ENCODE measurements around the gene CTTNBP2.

The CTTNBP2 gene

DNA sequence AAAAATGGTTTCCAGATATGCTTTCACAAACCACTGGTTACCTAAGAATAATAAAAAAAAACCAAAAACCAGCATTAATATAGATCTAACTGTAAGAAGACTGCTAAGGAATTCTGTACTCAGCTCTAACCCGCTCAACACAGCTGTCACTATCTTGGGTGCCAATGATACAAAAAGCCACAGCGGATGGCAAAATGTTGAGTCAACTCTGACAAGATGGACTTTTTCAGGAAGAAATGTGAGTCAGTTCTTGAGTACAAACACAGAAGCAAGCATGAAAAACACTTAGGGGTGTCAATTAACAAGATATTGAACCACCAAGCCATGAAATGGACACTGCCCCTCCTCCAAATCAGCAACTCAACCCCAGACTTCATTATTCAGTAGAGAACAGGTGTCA is 55.0 kb downstream of the CTTNBP2 start:
- no peak for DNase-seq (ENCODE audit: low spot score)

DNA sequence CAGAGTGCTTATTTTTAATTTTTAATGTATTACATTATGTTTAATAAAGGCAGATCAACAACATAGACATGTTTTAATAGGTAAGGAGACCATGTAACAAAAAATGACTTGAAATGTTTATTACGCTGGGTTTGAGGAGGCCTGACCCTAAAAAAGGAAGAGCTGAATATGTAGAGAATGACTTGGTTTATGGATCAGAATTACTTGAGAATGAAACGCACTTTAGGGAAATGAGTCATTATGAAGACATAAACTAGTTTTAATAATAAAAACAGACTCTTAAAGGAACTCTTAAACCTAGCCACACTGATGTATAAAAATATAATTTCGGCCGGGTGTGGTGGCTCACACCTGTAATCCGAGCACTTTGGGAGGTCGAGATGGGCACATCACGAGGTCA is 56.5 kb downstream of the CTTNBP2 start:
- DNase-seq (ENCODE audit: low spot score), result no peak

DNA sequence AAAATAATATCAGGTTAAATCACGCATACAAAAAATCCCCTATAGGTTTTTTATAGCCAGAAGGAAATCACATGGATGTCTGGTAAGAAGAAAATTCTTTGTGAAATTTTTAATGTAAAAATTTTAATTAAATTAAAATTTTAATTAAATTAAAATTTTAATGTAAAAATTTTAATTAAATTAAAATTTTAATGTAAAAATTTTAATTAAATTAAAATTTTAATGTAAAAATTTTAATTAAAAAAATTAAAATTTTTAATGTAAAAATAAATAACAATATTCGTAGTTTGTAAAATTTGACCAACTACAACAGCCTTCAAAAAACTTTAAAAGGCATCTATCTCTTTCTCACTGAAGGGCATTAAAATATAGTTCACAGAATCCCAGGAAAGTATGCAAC is 61.5 kb downstream of the CTTNBP2 start:
- no peak for DNase-seq (ENCODE audit: low spot score)

DNA sequence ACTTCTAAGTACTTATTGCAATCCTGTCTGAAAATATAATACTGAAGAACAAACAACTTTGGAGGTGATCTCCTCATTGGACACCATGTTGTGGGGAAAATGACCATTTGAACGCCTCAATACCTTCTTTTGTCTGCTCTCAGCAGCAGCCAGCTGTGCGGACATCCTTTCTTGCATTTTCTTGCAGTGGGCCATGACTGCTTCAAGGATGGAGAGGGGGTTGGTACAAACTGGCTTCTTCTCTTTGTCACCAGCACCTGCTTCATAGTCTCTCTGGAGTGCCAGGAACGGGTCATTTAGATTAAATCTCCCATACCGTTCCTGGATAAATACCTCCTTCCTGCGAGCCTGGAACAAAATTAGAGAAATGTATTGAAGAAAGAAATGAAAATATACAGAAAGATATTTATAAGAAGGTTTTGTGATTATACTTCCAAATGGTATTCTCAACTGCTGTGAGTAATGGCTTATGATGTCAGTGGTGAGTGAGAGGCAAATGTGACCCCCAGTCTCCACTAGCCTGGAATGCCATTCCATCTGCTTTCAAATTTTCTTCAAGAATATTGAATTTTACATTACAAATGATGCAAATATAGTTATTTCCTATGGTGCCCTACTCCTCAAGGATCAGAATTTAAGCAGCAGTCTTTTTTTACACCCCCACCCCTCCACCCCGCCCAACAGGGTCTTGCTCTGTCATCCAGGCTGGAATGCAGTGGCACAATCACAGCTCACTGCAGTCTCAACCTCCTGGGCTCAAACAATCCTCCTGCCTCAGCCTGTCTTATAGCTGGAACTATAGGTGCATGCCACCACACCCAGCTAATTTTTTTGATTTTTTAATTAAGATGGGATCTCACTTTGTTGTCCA is 62.4 kb downstream of the CTTNBP2 start:
- no peak for DNase-seq (ENCODE audit: low spot score)

DNA sequence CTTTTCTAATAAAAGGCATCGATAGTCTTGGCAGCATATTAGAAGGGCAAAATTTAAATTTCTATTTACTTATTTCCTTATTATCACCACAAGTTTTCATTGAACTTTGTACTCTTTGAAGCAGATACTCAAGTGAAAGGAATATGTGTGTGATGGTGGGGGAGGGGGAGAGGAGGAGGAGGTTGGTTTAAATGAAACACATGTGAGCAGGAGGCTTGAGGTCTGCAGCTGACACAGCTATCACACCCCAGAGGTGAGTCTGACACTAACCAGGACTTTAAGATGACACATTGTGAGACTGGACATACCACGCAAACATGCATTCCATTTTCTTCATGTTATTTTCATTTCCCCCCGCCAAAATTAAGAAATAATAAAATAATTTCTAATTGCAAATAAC is 63.3 kb downstream of the CTTNBP2 start:
- no peak for DNase-seq (ENCODE audit: low spot score)

DNA sequence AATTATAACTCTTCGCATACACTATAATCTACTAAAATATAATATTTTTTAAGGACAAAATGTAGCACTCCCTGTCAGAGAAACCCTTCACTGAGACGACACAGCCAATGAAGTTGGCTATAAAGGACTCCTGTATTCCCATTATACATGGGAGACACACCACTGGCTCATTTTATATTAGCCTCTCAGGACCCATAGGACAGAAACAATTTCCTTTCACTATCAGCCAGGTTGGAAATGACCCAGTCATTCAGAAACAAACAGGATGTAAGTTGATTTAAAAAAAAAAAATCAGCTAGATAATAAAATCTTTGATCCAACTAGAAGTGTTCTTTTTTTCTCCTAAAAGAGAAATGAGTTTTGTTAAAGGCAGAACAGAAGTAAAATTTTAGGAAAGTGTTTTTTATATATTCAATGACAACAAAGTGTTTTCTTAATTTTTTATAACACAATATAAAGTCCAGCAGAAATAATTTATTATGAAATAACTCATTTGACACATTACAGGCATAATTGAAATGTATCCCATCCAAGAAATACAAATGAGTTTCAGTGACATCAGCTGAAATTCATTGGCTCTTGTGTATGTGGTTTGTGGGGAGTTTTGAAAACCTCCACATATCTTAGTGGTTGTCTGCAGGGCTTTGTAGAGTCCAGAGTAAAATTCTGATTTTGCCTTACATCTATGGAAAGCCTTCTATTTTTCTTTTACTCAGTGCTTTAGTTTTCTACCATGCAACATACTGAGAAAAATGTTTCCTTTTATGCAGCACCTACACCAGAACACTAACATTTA is 64.1 kb downstream of the CTTNBP2 start:
- no peak for DNase-seq (ENCODE audit: low spot score)

DNA sequence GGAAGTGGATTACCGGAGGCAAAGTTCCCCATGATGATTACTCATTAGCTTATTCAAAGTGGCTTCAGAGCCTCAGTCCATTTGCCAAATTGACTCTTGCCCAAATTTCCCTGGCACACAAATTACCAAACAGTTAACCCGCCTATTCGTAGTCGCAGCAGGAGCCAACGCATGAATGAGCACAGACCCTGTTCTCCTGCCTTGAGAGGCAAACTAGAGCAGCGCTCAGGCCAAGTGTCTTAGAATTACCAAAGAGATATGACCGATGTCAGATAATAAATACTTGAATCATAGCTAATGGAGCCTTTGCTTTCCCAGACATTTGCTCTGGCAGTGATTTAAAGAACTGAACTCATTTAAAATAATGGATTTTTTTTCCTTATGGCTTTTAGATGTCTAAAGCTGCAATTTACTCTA is 64.9 kb downstream of the CTTNBP2 start:
- DNase-seq (ENCODE audit: low spot score), result no peak

DNA sequence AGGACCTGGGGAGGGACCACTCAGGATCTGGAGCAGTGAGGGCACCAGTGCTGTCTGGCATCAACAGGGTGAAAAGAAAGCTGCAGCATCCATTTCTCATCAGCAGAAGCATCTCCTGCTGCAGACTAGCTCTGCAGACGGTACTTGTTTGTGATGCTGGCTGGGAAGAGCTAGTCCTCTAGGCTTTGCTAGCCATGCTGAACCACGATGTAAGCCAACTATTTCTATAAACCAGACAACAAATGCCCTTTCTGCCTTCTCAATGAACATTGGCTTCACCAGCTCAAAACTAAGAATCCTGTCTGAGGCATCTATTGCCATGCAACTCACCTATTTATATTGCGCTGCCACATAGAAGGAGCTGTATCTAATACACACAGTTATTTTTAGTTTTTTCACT is 65.6 kb downstream of the CTTNBP2 start:
- no peak for DNase-seq (ENCODE audit: low spot score)

DNA sequence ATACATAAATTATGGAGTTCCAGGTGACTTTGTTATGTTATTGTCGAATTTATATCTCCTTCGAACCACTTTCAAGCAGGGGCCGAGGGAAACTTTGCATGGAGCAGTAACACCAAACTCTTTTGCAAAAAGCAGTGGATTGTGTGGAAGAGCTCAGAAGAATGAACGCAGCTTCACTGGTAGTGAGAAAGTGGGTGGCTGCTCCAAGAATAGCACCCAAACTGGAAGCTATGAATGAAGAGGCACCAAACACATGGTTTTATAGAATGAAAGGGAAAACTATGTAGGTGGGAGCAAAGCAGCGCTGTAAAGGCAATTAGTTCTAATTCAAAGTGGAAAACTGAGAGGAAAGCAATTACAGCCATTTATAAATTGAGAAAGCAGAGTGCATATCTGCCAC is 67.2 kb downstream of the CTTNBP2 start:
- DNase-seq (ENCODE audit: low spot score), result no peak

DNA sequence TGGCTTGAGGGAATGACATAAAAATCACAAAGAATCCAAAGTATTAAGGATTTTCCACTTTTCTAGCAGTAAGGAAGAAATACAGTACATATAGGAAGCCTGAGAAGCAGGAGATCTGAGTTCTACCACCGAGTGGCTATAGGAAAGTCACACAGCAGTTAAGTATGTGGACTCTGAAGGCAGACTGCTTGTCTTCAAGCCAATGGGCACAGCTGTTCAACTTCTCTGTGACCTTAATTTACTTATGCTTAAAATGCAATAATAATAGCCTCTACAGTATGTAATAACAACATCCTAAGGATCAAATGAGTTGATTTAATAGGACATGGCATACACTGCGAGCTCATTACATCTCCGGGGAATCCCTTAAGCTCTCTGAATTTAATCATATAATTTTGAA is 68.0 kb downstream of the CTTNBP2 start:
- no peak for DNase-seq (ENCODE audit: low spot score)

DNA sequence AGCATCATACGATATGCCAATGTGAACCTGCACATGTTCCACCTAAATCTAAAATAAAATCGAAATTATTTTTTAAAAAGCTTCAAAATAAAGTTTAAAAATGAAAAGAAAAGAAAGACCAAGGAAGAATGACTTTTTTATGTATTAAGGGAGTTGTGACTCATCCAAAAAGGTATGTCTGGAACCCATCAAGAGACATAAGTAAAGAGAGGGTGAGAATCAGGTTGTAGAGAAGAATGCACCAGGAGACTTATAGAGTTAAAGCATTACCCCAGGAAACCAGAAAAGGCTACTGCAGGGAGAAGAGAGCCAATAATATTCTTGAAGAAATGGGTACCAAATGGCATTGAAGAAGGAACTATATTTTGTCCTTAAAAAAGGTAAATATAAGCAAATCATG is 69.8 kb downstream of the CTTNBP2 start:
- DNase-seq (ENCODE audit: low spot score), result no peak

DNA sequence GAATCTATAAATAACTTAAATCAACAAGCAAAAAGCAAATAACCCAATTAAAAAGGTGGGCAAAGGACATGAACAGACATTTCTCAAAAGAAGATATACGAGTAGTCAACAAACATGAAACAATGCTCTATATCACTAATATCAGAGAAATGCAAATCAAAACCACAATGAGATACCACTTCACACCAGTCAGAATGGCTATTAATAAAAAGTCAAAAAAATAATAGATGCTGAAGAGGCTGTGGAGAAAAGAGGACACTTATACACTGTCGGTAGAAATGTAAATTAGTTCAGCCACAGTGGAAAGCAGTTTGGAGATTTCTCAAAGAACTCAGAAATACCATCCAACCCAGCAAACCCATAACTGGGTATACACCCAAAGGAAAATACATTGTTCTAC is 70.6 kb downstream of the CTTNBP2 start:
- no peak for DNase-seq (ENCODE audit: low spot score)

DNA sequence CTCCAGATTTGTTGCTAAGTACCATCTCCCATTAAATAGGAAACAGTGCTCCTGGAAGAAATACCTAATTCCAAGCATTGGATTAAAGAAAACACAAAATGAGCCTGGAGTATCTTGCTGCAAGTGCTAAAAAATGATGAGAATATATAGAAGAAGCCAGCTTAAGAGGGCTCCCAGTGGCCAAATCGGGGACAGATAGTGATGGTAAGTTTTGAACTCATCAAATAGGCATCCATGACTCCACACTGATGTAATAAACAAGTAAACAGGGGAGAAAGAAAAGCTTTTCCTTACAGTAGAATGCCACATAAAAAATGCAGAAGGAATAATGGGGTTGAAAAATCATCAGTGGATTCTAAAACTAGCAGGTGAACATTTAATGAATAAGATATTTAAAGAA is 72.4 kb downstream of the CTTNBP2 start:
- no peak for DNase-seq (ENCODE audit: low spot score)

DNA sequence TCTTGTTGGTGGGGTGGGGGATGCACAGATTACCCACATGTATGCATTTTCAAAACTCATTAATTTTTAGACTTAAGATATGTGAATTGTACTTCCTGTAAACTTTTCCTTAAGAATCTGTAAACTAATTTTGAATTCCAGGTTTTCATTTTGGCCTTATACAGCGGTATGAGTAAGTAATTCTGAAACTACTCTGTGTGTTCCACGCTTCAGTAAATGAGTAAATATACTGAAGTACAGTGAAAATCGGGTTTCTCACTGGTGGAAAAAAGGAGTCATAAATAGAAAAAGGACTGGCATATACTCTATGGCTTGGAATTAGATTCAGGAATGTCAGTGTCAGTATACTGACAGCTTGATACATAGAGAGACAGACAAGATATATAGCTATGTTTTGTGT is 72.8 kb downstream of the CTTNBP2 start:
- DNase-seq (ENCODE audit: low spot score), result no peak

DNA sequence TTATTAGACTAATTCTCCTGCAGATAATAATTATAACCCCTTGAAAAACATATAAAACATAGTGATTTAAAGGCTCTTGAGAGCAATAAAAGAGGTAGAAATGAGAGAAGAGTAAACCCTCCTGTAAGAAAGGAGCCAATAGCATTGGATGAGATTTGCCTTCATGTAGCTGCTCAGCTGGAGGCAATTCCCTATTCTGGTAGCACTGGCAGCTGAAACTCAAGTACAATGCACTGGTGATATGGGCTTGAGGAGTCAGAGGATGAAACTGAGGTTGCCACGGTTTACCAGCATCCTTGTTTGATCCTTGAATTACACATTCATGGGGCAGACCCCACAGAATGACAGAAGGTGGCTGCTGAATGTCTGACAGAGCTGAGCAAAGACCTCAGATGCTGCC is 76.4 kb downstream of the CTTNBP2 start:
- DNase-seq (ENCODE audit: low spot score), result no peak

DNA sequence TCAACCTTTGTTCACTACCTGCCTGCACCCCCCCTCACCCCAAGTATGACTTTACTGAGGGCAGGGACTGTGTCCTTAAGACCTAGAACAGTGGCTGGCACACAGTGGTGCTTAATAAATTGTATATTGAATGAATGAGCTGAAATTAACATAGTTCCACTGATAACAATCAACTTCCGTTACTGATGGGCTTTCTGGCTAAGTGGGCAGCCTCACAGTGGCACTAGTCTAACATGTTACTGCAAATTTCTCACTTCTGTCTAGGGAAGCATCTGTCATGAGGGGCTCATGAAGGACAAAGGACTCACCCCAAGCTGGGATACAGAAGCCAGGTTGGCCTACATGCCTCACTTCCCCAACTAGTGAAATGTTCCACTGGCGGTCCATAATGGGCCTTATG is 79.3 kb downstream of the CTTNBP2 start:
- no peak for DNase-seq (ENCODE audit: low spot score)

DNA sequence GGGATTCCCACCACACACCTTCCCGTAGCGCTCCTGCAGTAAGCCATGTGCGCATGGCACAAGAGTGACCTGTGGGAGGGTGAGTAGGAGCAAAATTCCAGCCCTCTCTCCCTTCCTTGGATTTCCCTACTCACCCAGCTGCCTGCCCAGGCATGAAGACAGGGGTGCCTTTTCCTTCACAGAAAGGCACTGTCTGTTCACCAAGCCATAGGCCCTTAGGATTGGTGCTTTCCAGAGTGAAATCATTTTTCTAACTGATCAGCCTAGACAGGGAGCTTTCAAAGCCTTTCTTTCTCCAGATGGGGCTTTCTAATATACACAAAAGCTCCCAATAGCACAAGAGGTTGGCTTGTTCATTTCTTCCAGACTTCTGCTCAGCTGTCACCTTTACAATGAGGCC is 79.7 kb downstream of the CTTNBP2 start:
- DNase-seq (ENCODE audit: low spot score), result no peak

DNA sequence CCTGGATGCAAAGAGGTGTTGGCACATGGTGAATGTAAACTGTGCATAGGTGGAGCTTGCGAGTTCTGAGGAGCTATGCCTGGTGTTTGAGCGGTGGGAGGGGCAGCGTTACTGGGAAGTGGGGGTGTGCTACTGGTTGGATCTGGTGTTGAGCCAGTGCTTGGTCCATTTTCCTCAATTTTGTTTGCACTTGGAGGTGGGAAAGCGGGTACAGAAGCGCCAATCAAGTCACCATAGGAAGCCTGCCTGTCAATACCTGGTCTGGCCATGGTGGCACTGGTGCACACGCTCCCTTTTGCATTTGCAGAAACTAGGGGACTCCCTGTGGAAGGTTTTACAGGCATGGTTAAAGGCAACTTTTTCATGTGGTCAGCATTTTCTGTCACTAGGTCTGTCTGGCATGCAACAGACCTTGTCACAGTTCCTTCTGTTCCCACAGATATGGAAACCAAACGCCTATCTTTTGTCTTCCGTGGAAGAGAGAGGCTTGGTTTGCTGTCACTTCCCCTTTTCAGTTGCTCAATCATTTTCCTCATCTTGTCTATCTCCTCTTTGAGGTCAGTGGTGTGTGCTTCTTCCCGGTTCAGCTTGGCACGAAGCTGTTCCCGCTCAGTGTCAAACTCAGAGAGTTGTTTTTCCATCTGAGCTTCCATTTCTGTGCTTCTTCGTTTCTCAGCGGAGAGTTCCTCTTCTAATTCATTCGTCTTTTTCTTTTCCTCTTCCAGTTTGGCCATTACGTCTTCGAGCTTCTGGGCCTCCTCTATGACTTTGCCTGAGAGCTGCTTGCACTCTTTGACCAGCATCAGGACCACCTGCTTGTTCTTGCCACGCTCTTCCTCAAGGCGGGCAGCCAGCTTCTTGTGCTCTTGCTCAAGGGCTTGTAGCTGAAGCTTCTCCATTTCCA is 81.1 kb downstream of the CTTNBP2 start:
- no peak for DNase-seq (ENCODE audit: low spot score)

DNA sequence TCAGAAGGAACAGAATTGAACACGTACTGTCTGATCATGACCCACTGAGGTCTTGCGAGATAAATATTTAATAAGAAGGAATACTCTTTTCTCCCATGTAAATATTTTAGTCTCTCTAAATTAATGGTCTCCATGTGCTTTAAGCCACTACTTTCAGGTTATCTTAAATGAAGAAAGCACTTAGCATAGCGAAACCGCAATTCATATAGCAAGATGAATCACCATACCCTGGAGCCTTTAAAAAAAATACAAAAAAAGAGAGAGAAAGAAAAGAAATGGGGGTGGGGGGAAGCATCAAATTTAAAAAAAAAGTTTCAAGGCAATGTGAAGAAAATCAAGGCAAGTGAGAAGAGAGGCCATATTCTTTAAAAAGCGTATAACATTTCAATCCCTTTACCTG is 82.5 kb downstream of the CTTNBP2 start:
- DNase-seq (ENCODE audit: low spot score), result no peak

DNA sequence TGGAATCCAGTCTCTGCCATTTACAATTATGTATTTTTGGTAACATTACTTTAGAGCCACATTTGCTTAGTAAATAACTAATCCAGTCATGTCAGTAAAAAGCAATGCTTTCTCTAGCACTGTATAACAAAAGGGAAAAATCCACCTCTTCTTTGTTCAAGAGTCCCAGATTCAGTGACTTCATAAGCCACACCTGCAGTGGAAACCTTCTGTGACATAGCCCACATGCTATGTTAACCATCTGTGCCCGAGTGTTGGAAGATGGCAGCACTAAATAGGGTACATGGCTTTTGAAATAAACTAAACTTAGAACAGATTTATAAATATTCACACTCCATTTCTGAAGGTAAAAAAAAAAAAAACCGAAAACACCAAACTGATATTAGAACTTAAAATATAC is 83.0 kb downstream of the CTTNBP2 start:
- no peak for DNase-seq (ENCODE audit: low spot score)

DNA sequence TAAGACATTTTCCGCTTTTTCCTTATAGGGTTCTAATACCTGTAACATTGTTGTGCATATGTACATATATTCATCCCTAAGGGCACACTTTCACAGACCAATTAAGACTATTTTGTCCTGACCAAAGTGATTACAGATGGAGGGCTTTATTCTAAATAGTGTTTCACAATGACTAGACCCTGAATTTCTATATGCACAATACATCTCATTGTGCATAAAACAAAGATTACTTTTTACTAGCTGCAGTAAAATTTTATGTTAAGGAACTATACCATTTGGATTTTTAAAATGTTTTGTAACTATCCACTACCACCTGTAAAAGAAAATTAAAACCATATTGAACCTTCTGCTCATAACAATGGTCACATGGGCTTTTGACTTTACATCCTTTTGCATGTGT is 87.8 kb downstream of the CTTNBP2 start:
- no peak for DNase-seq (ENCODE audit: low spot score)

DNA sequence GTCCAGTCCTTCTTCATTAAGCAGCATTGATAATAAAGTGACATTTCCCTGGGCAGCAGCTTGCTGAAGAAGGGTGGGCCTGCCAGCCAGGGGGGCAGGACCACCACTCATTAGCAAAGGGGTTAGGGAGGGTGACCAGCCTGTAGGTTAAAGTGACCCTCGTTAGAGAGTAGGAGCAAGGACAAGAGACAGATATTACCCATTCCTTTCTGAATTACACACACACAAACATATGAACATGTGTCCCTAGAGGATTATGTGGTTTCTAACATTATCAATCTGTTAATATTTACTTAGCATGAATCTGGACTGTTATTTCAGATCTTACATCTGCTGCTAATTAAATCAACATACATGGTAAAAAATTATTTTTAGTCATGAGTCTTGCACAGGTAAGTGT is 88.9 kb downstream of the CTTNBP2 start:
- no peak for DNase-seq (ENCODE audit: low spot score)

DNA sequence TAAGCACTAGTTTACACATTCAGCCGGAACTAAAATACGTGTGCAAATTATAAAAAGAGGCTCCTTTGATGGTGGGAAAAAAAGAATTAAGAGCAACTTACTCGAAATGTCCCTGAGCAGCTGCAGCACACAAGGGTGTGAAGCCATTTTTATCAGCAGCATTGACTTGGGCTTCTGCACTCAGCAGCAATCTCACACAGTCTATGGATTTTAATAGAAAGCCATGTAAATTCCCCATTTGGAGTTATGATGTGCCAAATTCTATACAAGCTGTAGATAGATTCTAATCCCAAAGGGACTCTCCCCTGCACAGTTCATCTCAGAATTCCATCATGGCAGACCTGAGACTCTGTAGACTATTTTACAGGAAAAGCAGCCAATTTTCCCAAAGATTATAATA is 90.5 kb downstream of the CTTNBP2 start:
- no peak for DNase-seq (ENCODE audit: low spot score)
